ENCODE results near the gene ST7. TPM values are rescaled to one million over a fixed set of nuclear protein-coding genes. Genes with fewer than 3 reads are reported as not detected.

ST7 gene
- total and polyA plus RNA-seq, 2 donors (not counting 1 experiment from before 2014, with no cell fraction given) = 2.3 to 4.6 TPM

DNA sequence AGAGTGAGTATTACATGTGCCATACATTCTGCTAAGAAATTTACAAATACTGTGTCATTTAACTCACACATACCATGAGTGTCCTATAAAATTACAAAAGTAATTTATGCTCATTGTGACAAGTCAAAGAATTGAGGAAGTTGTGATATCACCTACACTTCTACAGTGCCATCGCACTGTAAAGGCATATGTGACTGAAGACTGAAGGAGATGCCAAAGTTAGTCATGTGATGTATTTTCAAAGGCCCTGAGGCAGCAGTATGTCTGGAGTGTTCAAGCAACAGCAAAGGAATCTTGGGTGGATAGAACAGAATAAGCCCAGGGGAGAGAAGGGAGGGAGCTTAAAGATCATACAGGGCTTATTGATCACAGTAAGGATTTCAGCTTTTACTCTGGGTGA, 192.8 kb downstream of the ST7 start:
- DNase-seq (no peak), ATAC-seq (ENCODE audit: low read depth) (no peak)
- Histone ChIP-seq H3K27ac (ENCODE audit: low read length in 2 of 2) (no peak overlapping the region), H3K4me1 (ENCODE audit: control insufficient read depth in 2 of 2, insufficient read depth in 2 of 2, low read length in 2 of 2) (no peaks in the 10 kb centered on the region), H3K27me3 (replicated peaks in 1 of 4; ENCODE audit: control extremely low read depth in 1 of 4, control insufficient read depth in 3 of 4, insufficient read depth in 4 of 4, low read length in 3 of 4) (no peaks in the 10 kb centered on the region), H3K36me3 (replicated peaks in 1 of 2; ENCODE audit: control extremely low read depth in 1 of 2, control insufficient read depth in 1 of 2, extremely low read depth in 1 of 2, insufficient read depth in 2 of 2, low read length in 1 of 2) (no peaks in the 10 kb centered on the region), H3K9me3 (ENCODE audit: control extremely low read depth in 1 of 3, control insufficient read depth in 2 of 3, insufficient read depth in 1 of 3, low read length in 2 of 3) (no peaks in the 10 kb centered on the region), H4K20me1 (ENCODE audit: control insufficient read depth, insufficient read depth, low read length, poor library complexity, severe bottlenecking) (no peaks in the 10 kb centered on the region), H3K79me2 (ENCODE audit: control insufficient read depth, insufficient read depth, low read length) (no peaks in the 10 kb centered on the region), H3K4me2 (replicated peaks; ENCODE audit: low read depth, low read length, poor library complexity, severe bottlenecking) (no peak overlapping the region), H2AFZ (ENCODE audit: insufficient read depth, low read depth, low read length, poor library complexity, severe bottlenecking) (no peak overlapping the region), H3K4me3 (ENCODE audit: control extremely low read depth in 1 of 5, extremely low read depth in 1 of 5, insufficient read depth in 1 of 5, low read depth in 2 of 5, low read length in 4 of 5) (no peak overlapping the region), H3K9ac (ENCODE audit: low read length) (no peak overlapping the region)
- no CpG with 5 or more reads among the region's 1 CpG for WGBS (ENCODE audit: insufficient coverage)
- intact Hi-C loops (cut with micrococcal nuclease) = no loop called here
- Mint-ChIP-seq H3K4me3 (no peak overlapping the region), H3K27me3 (no peaks in the 10 kb centered on the region), H3K27ac (no peak overlapping the region), H3K9me3 (ENCODE audit: insufficient read depth) (no peaks in the 10 kb centered on the region), H3K4me1 (no peaks in the 10 kb centered on the region)
- CTCF ChIA-PET = interaction anchor here (1.1 to 1.5 kb wide), 2 partner anchors 17 to 19 kb away, joined by 3 read pairs; no protein-coding TSS in a partner anchor
- TF ChIP-seq CTCF (IDR thresholded peaks at IDR 0.05) = no peak
- no peak for TF ChIP-seq EZH2 (IDR thresholded peaks at IDR 0.05; ENCODE audit: borderline replicate concordance, insufficient read depth, low read depth, low read length, poor library complexity, severe bottlenecking)
- POLR2A ChIA-PET = no interaction called here

GRCh38 chr7:117146511-117146910, 193.2 kb downstream of the ST7 start:
- H3K27me3 Mint-ChIP-seq = no peaks in the 10 kb centered on the region
- CTCF ChIA-PET = no interaction called here

More at GRCh38 chr7:117146511-117146910, 193.2 kb downstream of the ST7 start:
- no peaks in the 10 kb centered on the region for H3K36me3 ChIP-seq (replicated peaks in 1 of 2; ENCODE audit: control extremely low read depth in 1 of 2, control insufficient read depth in 1 of 2, extremely low read depth in 1 of 2, insufficient read depth in 2 of 2, low read length in 1 of 2)
- no peaks in the 10 kb centered on the region for H4K20me1 ChIP-seq (ENCODE audit: control insufficient read depth, insufficient read depth, low read length, poor library complexity, severe bottlenecking)
- H3K9me3 ChIP-seq (ENCODE audit: control extremely low read depth in 1 of 3, control insufficient read depth in 2 of 3, insufficient read depth in 1 of 3, low read length in 2 of 3) = no peaks in the 10 kb centered on the region
- POLR2A ChIA-PET = no interaction called here
- DNase-seq (no peak), ATAC-seq (ENCODE audit: low read depth) (no peak)
- no peaks in the 10 kb centered on the region for H3K79me2 ChIP-seq (ENCODE audit: control insufficient read depth, insufficient read depth, low read length)
- H3K9ac ChIP-seq (ENCODE audit: low read length) = no peak overlapping the region
- no peak overlapping the region for H3K4me3 Mint-ChIP-seq
- WGBS (ENCODE audit: insufficient coverage) = 58% methylated on average over 3 of the region's 3 CpGs
- TF ChIP-seq CTCF (IDR thresholded peaks at IDR 0.05) = no peak
- no peak for TF ChIP-seq EZH2 (IDR thresholded peaks at IDR 0.05; ENCODE audit: borderline replicate concordance, insufficient read depth, low read depth, low read length, poor library complexity, severe bottlenecking)
- no peaks in the 10 kb centered on the region for H3K9me3 Mint-ChIP-seq (ENCODE audit: insufficient read depth)
- H3K27ac Mint-ChIP-seq = no peak overlapping the region
- H3K27ac ChIP-seq (ENCODE audit: low read length in 2 of 2) = no peak overlapping the region
- no peaks in the 10 kb centered on the region for H3K4me1 ChIP-seq (ENCODE audit: control insufficient read depth in 2 of 2, insufficient read depth in 2 of 2, low read length in 2 of 2)
- H3K27me3 ChIP-seq (replicated peaks in 1 of 4; ENCODE audit: control extremely low read depth in 1 of 4, control insufficient read depth in 3 of 4, insufficient read depth in 4 of 4, low read length in 3 of 4) = no peaks in the 10 kb centered on the region
- intact Hi-C loops (cut with micrococcal nuclease) = no loop called here
- H3K4me2 ChIP-seq (replicated peaks; ENCODE audit: low read depth, low read length, poor library complexity, severe bottlenecking) = no peak overlapping the region
- no peaks in the 10 kb centered on the region for H3K4me1 Mint-ChIP-seq
- H2AFZ ChIP-seq (ENCODE audit: insufficient read depth, low read depth, low read length, poor library complexity, severe bottlenecking) = no peak overlapping the region
- no peak overlapping the region for H3K4me3 ChIP-seq (ENCODE audit: control extremely low read depth in 1 of 5, extremely low read depth in 1 of 5, insufficient read depth in 1 of 5, low read depth in 2 of 5, low read length in 4 of 5)
